AG04450 (cell line): ENCODE data around the gene BET1. TPM values are rescaled to one million over a fixed set of nuclear protein-coding genes. Genes with fewer than 3 reads are reported as not detected.

Source experiments
- CTCF ChIA-PET: fragments of 300-600, 350-600 bp; formaldehyde crosslinking; extraction: SDS; loops from one replicate; lab custom pipeline; 2022; ENCODE audit warnings: antibody characterized with exemption, inconsistent platforms; lab: Charles Lee
- POLR2A ChIA-PET: fragments of 350-600 bp; formaldehyde crosslinking; extraction: SDS; loops from one replicate; lab custom pipeline; 2021; ENCODE audit warnings: antibody characterized with exemption, inconsistent platforms; lab: Yijun Ruan, JAX
- DNase-seq: peaks from one replicate; pipeline ENCODE4 v3.0.0-alpha.2; 2011; ENCODE audit warnings: low read depth, low spot score
- H3K27ac ChIP-seq: one replicate; pipeline ENCODE4 v1.5.1; 2012; ENCODE audit warnings: low read depth, low read length, control low read depth
- H3K27me3 ChIP-seq: one replicate; pipeline ENCODE4 v1.6.0; 2012; ENCODE audit warnings: low read length; ENCODE audit not compliant: control insufficient read depth, insufficient read depth
- H3K4me3 ChIP-seq: 2 replicates; pipeline ENCODE4 v1.5.1; 2011; ENCODE audit warnings: mild to moderate bottlenecking, low read depth, low read length, control low read depth
- H3K9me3 ChIP-seq: 2 replicates; pipeline ENCODE4 v1.5.1; 2012; ENCODE audit warnings: low read length; ENCODE audit not compliant: control insufficient read depth, insufficient read depth
- CTCF ChIP-seq: IDR thresholded peaks from 2 replicates; pipeline ENCODE4 v1.5.1; 2011; ENCODE audit warnings: low read depth, low read length, control low read depth, inconsistent platforms
- polyA plus RNA-seq: library from polyadenylated mRNA; depleted of rRNA; stranded (reverse); fragments of >200 nt; gene quantifications from 2 replicates; pipeline ENCODE4 v1.2.3, GENCODE V29; 2011

Gene BET1
- polyA plus RNA-seq, 1 experiment, result 53.9 TPM

- TF ChIP-seq CTCF, result no peak
- DNase-seq, result no peak
- H3K4me3 ChIP-seq, result no peak overlapping the region
- ChIA-PET CTCF (no interaction called here), POLR2A (no interaction called here)
- no peak overlapping the region for H3K27ac ChIP-seq
- no peaks in the 10 kb centered on the region for H3K27me3 ChIP-seq
- no peaks in the 10 kb centered on the region for H3K9me3 ChIP-seq
Measured at GRCh38 chr7:94049615-94050014, 45.5 kb upstream of the BET1 start.

GRCh38 chr7:94048755-94049154 is 44.6 kb upstream of the BET1 start:
- no peak for TF ChIP-seq CTCF
- Histone ChIP-seq H3K9me3 (no peaks in the 10 kb centered on the region), H3K4me3 (no peak overlapping the region), H3K27ac (no peak overlapping the region), H3K27me3 (no peaks in the 10 kb centered on the region)
- DNase-seq, result no peak
- ChIA-PET CTCF (no interaction called here), POLR2A (no interaction called here)

GRCh38 chr7:94047956-94048355 is 43.8 kb upstream of the BET1 start:
- DNase-seq, result no peak
- TF ChIP-seq CTCF, result no peak
- Histone ChIP-seq H3K4me3 (no peak overlapping the region), H3K27me3 (no peaks in the 10 kb centered on the region), H3K27ac (no peak overlapping the region), H3K9me3 (no peaks in the 10 kb centered on the region)
- ChIA-PET CTCF (no interaction called here), POLR2A (no interaction called here)

- Histone ChIP-seq H3K27ac (no peak overlapping the region), H3K9me3 (no peaks in the 10 kb centered on the region), H3K4me3 (no peak overlapping the region), H3K27me3 (no peaks in the 10 kb centered on the region)
- POLR2A ChIA-PET, result no interaction called here
- TF ChIP-seq CTCF, result no peak
- no peak for DNase-seq
- CTCF ChIA-PET, result no interaction called here
Measured at GRCh38 chr7:94045581-94045980, 41.4 kb upstream of the BET1 start.

GRCh38 chr7:94044806-94045205 is 40.7 kb upstream of the BET1 start:
- POLR2A ChIA-PET, result no interaction called here
- H3K9me3 ChIP-seq, result no peaks in the 10 kb centered on the region
- no peak for TF ChIP-seq CTCF
- H3K27me3 ChIP-seq, result no peaks in the 10 kb centered on the region
- CTCF ChIA-PET, result no interaction called here
- no peak overlapping the region for H3K27ac ChIP-seq
- H3K4me3 ChIP-seq, result no peak overlapping the region
- no peak for DNase-seq
